ACC112 (cell line): Measurements from ENCODE around the gene LNPEP.
A peak's percentile ranks its signal among the peaks of the same experiment; 100 is the strongest.

Experiments
- H2AFZ ChIP-seq: fragments of 200-600 bp; sonication (generic); one replicate; pipeline ENCODE4 v1.6.0; 2017; ENCODE audit warnings: antibody characterized with exemption, low read length; ENCODE audit not compliant: unreplicated experiment
- H3K27ac ChIP-seq: fragments of 200-600 bp; sonication (generic); 2 replicates; pipeline ENCODE4 v1.5.1; 2014; ENCODE audit warnings: low read depth, mild to moderate bottlenecking, antibody characterized with exemption, low read length, moderate library complexity
- H3K27me3 ChIP-seq: fragments of 200-600 bp; sonication (generic); 2 replicates; pipeline ENCODE4 v1.6.1; 2014; ENCODE audit warnings: mild to moderate bottlenecking, antibody characterized with exemption, low read length, moderate library complexity, mixed read lengths; ENCODE audit not compliant: insufficient read depth
- H3K36me3 ChIP-seq: fragments of 200-600 bp; sonication (generic); 2 replicates; pipeline ENCODE4 v1.6.1; 2016; ENCODE audit warnings: mild to moderate bottlenecking, antibody characterized with exemption, low read length, moderate library complexity, mixed read lengths; ENCODE audit not compliant: insufficient read depth
- H3K4me1 ChIP-seq: fragments of 200-600 bp; sonication (generic); one replicate; pipeline ENCODE4 v1.6.1; 2016; ENCODE audit warnings: low read length, mixed read lengths; ENCODE audit not compliant: insufficient read depth, unreplicated experiment, control insufficient read depth
- H3K4me3 ChIP-seq: fragments of 200-600 bp; sonication (generic); 2 replicates; pipeline ENCODE4 v1.5.1; 2014; ENCODE audit warnings: mild to moderate bottlenecking, low read depth, low read length
- H3K79me2 ChIP-seq: fragments of 200-600 bp; sonication (generic); one replicate; pipeline ENCODE4 v1.6.0; 2016; ENCODE audit warnings: low read length; ENCODE audit not compliant: control insufficient read depth, unreplicated experiment, insufficient read depth

Gene LNPEP

DNA sequence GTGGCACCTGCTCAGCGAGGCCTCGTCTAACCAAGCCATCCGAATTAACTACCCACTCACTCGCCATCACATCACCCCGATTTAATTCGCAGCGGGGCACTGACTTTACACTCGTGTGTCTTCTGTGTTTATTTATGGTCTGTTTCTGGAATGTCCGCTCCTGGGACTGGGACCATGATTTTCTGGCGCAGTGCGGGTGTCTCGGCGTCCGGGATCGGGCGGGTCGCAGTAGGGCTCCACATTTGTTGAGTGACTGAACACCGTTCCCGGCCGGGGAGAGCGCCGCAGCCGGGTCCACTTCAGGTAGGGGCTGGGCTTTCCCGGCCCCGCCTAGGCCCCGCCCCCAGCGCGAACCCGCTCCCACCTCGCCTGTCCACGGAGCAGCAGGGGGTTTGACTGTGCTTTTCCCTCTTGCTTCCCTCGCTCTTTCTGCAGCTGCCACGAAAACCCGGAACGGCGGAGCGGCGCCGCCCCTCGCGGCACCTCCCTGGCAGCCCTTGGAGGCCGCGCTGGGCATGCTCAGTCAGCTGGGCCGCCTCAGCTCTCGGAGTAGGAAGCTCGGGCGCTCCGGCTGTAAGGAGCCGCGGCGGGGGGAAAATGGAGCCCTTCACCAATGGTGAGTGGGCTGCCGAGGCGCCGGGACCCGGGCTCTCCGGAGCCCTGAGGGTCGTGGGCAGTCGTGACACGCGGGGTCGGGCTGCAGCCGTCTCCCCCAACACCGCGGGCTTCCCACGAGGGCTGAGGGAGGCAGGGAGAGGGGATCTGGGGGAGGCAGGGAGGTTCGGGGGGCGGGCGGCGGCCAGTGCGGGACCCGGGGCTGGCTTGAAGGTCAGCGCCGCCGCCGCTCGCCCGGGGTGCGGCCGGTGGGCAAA is at the start of gene LNPEP:
TSS of gene LNPEP (plus strand) at position 522 of the 872 bp plus-strand sequence. CDS start at position 598, 76 bp downstream.
- H3K4me1 ChIP-seq, result peaks cover 46% of the 10 kb centered on the region
- H3K79me2 ChIP-seq, result peaks cover 48% of the 10 kb centered on the region
- H3K27ac ChIP-seq, result peak within 1 kb of the TSS; percentile 83
- peak within 1 kb of the TSS; percentile 64 for H2AFZ ChIP-seq
- 0 out of 2 replicates have a peak, but pooled peaks cover 7% of the 10 kb centered on the region for H3K36me3 ChIP-seq
- no peaks in the 10 kb centered on the region for H3K27me3 ChIP-seq
- H3K4me3 ChIP-seq, result peak within 1 kb of the TSS; percentile 84

DNA sequence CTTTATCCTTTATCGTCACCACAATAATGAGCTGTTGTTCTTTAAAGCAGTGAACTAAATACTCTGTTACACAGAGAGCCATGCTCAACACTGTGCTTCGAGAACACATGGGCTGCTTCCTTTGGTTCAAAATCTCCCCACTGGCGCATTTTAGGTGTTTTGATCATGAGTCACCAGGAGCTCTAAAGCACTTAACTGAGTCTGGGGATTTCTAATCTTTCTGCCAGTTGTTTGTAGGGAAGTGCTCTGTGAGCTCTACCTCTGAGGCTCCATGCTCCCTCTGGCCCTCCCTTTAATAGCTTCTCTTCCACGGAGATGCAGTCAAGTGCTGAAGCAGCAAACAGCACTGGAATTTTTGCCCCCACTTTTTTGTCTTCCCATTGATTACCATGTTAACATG is 42.5 kb upstream of the LNPEP start:
- no peaks in the 10 kb centered on the region for H3K27me3 ChIP-seq
- H3K4me1 ChIP-seq, result peaks cover 12% of the 10 kb centered on the region
- peak overlapping the region; percentile 33 for H3K27ac ChIP-seq
- H3K36me3 ChIP-seq, result peaks cover 15% of the 10 kb centered on the region; the same call in 1 of the 2 replicates
- no peak overlapping the region for H3K4me3 ChIP-seq
- H2AFZ ChIP-seq, result no peak overlapping the region
- no peaks in the 10 kb centered on the region for H3K79me2 ChIP-seq

DNA sequence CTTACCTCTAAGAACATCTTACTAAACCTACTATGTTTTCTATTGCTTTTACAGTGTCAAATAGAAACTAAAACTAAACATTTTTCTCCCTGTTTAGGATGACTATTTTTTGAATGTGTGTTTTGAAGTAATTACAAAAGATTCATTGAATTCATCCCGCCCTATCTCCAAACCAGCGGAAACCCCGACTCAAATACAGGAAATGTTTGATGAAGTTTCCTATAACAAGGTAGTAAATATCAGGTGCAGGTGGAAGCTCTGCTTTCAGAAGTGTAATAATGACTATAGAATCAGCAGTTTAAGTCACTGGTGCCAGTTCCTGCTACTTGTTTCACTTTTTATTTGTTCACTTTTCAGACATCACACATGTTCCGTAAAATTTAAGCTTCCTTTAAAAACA is 39.6 kb upstream of the LNPEP start:
- Histone ChIP-seq H3K36me3 (peaks cover 15% of the 10 kb centered on the region; the same call in 1 of the 2 replicates), H3K79me2 (no peaks in the 10 kb centered on the region), H3K27me3 (no peaks in the 10 kb centered on the region), H3K4me1 (peaks cover 12% of the 10 kb centered on the region), H2AFZ (no peak overlapping the region), H3K4me3 (no peak overlapping the region), H3K27ac (no peak overlapping the region)

DNA sequence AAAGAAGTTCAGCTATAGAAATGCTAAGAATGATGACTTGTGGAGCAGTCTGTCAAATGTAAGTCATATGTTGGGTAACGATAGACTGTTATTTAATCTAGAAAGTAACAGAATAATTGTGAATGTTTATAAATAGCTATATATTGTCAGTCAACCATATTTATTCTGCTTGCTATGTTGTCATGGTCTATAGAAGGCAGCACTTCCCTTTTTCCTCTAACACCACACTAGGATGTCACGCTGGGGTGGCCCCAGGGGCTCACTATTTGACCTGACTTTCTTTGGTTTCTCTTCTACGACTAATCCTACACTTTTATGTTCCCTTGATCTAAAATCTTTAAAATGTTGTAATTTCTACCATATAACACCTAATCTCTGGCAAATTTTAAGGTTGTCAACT is 39.1 kb upstream of the LNPEP start:
- H3K27ac ChIP-seq, result no peak overlapping the region
- no peak overlapping the region for H3K4me3 ChIP-seq
- peaks cover 17% of the 10 kb centered on the region for H3K36me3 ChIP-seq

DNA sequence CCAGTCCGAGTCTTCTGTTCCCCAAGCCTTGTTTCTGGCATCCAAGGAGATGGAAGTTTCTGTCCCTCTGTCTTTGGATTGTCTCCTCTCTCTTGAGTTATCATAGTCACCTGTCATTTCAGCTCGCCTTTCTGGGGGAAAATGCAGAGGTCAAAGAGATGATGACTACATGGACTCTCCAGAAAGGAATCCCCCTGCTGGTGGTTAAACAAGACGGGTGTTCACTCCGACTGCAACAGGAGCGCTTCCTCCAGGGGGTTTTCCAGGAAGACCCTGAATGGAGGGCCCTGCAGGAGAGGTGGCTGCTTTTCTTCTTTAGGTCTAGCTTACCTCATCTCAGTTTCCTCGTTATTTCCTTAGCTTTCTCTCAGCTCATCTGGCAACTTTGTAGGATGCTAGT is 34.5 kb upstream of the LNPEP start:
- Histone ChIP-seq H2AFZ (no peak overlapping the region), H3K27me3 (no peaks in the 10 kb centered on the region), H3K27ac (no peak overlapping the region), H3K4me1 (peaks cover 12% of the 10 kb centered on the region), H3K4me3 (no peak overlapping the region), H3K79me2 (no peaks in the 10 kb centered on the region), H3K36me3 (peaks cover 9% of the 10 kb centered on the region)

More for the DNA sequence above, 39.1 kb upstream of the LNPEP start:
- peaks cover 12% of the 10 kb centered on the region for H3K4me1 ChIP-seq
- no peak overlapping the region for H2AFZ ChIP-seq
- no peaks in the 10 kb centered on the region for H3K79me2 ChIP-seq
- no peaks in the 10 kb centered on the region for H3K27me3 ChIP-seq

DNA sequence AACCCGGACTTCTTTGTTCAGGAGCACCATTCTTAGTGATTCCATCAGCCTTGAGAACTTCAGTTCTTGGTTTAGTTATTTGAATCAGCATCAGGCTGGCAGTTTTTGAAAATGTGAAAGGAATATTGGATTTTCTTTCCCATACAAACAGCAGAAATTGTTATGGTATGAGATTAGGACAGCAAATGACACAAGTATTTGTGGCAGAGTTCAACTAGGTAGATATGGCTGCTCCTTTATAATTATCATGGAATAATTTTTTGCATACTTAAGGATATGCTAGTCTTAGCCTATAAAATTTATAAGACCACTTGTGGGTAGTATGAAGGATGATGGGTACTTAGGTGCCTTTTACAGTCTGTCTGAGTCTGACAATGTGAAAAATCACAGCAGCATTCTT is 34.0 kb upstream of the LNPEP start:
- H3K27ac ChIP-seq, result no peak overlapping the region
- H3K4me3 ChIP-seq, result no peak overlapping the region
- no peaks in the 10 kb centered on the region for H3K79me2 ChIP-seq
- peaks cover 12% of the 10 kb centered on the region for H3K4me1 ChIP-seq
- H3K36me3 ChIP-seq, result peaks cover 9% of the 10 kb centered on the region
- no peaks in the 10 kb centered on the region for H3K27me3 ChIP-seq
- no peak overlapping the region for H2AFZ ChIP-seq

DNA sequence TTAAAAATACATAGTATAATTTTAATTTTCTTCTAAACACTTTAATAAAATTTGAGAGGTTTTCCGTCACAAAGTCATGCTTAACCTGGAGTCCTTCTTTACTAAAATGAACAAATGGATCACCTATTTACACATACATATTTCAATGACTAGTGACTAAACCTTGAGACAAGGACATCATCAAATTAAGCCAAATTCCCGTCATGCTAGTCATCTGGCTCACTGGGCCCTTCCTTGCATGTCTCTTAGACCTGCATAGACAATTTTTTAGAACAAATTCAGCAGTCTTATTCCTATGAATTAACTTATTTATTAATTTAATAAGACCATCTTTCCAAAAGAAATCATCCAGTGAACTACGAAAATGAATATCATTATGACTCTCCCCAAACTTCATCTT is 33.0 kb upstream of the LNPEP start:
- Histone ChIP-seq H2AFZ (no peak overlapping the region), H3K4me3 (no peak overlapping the region), H3K4me1 (peaks cover 12% of the 10 kb centered on the region), H3K79me2 (no peaks in the 10 kb centered on the region), H3K27me3 (no peaks in the 10 kb centered on the region), H3K27ac (no peak overlapping the region), H3K36me3 (peaks cover 9% of the 10 kb centered on the region)

DNA sequence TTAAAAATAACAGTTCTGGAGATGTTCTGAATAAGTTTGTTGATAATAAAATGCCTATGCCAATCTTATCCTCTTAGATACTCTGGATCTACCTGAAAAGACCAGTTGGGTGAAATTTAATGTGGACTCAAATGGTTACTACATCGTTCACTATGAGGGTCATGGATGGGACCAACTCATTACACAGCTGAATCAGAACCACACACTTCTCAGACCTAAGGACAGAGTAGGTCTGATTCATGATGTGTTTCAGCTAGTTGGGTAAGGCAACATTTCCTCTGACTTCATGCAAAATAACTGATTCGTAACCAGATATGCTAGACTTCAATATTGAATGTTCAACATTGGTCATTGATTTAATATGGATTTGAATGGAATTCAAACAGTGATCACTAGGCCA is 32.6 kb upstream of the LNPEP start:
- Histone ChIP-seq H3K36me3 (peaks cover 9% of the 10 kb centered on the region), H3K27me3 (no peaks in the 10 kb centered on the region), H3K79me2 (no peaks in the 10 kb centered on the region), H2AFZ (no peak overlapping the region), H3K4me1 (peaks cover 12% of the 10 kb centered on the region), H3K4me3 (no peak overlapping the region), H3K27ac (peak overlapping the region; percentile 17; the same call in 1 of the 2 replicates)

DNA sequence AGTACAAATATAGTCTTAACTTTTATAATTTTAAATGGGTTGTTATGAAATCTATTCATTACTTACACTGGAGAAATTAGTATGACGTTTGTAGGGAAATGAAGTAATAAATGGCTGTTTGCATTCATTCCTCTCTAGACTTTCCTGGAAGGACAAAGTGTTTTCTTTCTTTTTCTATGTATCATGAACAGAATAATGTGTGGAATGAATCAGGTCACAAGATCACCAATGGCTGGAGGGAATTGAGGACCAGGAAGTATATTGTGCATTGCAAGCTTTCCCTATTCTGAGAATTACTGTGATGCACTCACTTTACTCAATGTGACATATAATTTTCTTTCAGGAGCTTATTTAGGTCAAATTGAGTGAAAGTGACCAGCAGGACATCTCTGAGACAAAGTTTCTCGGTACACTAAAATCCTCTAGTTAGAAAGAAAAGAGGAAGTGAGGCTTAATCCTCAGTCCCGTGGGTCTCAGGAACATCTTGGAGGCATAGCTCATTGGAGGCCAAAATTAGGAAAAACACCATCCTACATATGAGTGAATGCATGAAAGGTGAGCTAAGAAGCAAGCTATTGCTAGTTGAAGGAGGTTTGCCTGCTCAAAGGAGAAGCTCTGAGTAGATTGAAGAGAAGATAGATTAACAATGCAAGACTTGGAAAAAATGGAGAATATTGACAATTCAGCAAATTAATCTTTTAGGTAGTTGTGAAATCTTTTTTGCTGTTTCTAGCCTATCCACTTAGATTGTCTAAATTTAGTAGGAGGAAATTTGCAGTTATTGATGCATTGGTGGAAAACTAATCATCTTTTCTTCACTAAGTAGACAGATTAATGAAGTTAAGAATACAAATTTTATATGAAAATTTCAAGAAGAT is 31.6 kb upstream of the LNPEP start:
- peak overlapping the region; percentile 17 for H3K27ac ChIP-seq
- H3K4me3 ChIP-seq, result no peak overlapping the region
- H3K36me3 ChIP-seq, result peaks cover 13% of the 10 kb centered on the region
- H3K27me3 ChIP-seq, result no peaks in the 10 kb centered on the region
- no peak overlapping the region for H2AFZ ChIP-seq
- H3K79me2 ChIP-seq, result no peaks in the 10 kb centered on the region
- peaks cover 12% of the 10 kb centered on the region for H3K4me1 ChIP-seq

DNA sequence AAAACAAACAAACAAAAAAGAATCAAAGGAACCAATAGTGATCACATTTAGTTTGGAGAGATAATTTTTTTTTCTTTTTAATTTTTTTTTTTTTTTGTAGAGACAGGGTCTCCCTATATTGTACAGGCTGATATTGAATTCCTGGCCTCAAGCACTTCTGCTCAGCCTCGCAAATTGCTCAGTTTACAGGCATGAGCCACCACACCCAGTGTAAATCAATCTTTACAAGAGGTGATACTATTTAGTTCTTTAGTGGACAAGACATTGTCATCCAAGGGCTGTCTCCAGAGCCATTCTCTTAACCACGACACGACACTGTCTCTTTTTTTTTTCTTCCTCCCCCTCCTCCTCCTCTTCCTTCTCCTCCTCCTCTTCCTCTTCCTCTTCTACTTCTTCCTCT is 30.0 kb upstream of the LNPEP start:
- Histone ChIP-seq H3K4me3 (no peak overlapping the region), H3K79me2 (no peaks in the 10 kb centered on the region), H3K27me3 (no peaks in the 10 kb centered on the region), H3K36me3 (peaks cover 25% of the 10 kb centered on the region), H3K27ac (no peak overlapping the region), H3K4me1 (peaks cover 12% of the 10 kb centered on the region), H2AFZ (no peak overlapping the region)
